Endothelial cell of umbilical vein (primary cell): ENCODE data around the gene CEP104.

ENCODE experiments used
- EZH2 ChIP-seq: IDR thresholded peaks from 2 replicates; pipeline ENCODE4 v1.6.1; 2012; ENCODE audit warnings: borderline replicate concordance, low read depth, mild to moderate bottlenecking, moderate library complexity, low read length, inconsistent platforms; ENCODE audit not compliant: severe bottlenecking
- FOS ChIP-seq: IDR thresholded peaks from 2 replicates; pipeline ENCODE4 v1.6.1; 2011; ENCODE audit warnings: mild to moderate bottlenecking, low read length, moderate library complexity, borderline replicate concordance; ENCODE audit not compliant: insufficient read depth
- GATA2 ChIP-seq: IDR thresholded peaks from 2 replicates; pipeline ENCODE4 v1.7.0; 2011; ENCODE audit warnings: low read depth, mild to moderate bottlenecking, moderate library complexity, mixed read lengths, low read length; ENCODE audit not compliant: insufficient read length, insufficient read depth
- JUN ChIP-seq: IDR thresholded peaks from 2 replicates; pipeline ENCODE4 v1.6.1; 2011; ENCODE audit warnings: borderline replicate concordance, low read depth; ENCODE audit not compliant: insufficient read length, insufficient read depth
- MYC ChIP-seq: IDR thresholded peaks from one replicate; pipeline ENCODE4 v1.6.1; 2011; ENCODE audit warnings: mild to moderate bottlenecking, low read depth, low read length
- POLR2A ChIP-seq: IDR thresholded peaks from 2 replicates; pipeline ENCODE4 v1.6.1; 2012; ENCODE audit warnings: low read depth, mild to moderate bottlenecking, control low read depth, low read length
- POLR2AphosphoS5 ChIP-seq: IDR thresholded peaks from 2 replicates; pipeline ENCODE4 v1.6.1; 2012; ENCODE audit warnings: low read depth, mild to moderate bottlenecking, control low read depth, low read length, moderate library complexity; ENCODE audit not compliant: insufficient read depth
- TF ChIP-seq, protein P1 (sequence below), 2 donors: IDR thresholded peaks; 1 replicate in 1 of 2; 2 replicates in 1 of 2; pipeline ENCODE4 v1.5.1; 2011; ENCODE audit warnings: low read length in 2 of 2, mild to moderate bottlenecking in 2 of 2, moderate library complexity in 2 of 2, control low read depth in 1 of 2, inconsistent platforms in 1 of 2, low read depth in 1 of 2; ENCODE audit not compliant: insufficient read depth in 1 of 2; ENCODE audit errors: extremely low read depth in 1 of 2

DNA sequence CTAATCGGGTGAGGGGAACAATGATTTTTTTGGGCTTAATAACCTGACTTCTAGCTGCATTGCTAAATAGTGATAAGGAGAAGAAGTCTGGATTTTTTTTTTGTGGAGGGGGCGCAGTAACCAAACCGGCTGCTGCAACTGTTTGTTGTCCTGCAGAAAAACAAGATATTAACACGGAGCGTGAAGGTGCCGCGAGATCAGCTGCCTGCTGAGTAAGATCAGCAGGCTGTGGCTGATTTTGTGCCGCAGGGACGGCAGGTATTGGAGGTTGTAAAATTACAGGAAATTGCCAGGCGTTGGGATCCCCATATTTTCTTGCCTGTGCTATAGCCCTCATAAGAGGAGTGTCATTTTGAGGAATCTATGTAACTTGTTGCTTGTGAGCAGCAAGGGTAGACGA is 52.0 kb downstream of the CEP104 start:
- TF ChIP-seq, protein P1, sequence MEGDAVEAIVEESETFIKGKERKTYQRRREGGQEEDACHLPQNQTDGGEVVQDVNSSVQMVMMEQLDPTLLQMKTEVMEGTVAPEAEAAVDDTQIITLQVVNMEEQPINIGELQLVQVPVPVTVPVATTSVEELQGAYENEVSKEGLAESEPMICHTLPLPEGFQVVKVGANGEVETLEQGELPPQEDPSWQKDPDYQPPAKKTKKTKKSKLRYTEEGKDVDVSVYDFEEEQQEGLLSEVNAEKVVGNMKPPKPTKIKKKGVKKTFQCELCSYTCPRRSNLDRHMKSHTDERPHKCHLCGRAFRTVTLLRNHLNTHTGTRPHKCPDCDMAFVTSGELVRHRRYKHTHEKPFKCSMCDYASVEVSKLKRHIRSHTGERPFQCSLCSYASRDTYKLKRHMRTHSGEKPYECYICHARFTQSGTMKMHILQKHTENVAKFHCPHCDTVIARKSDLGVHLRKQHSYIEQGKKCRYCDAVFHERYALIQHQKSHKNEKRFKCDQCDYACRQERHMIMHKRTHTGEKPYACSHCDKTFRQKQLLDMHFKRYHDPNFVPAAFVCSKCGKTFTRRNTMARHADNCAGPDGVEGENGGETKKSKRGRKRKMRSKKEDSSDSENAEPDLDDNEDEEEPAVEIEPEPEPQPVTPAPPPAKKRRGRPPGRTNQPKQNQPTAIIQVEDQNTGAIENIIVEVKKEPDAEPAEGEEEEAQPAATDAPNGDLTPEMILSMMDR (IDR thresholded peaks at IDR 0.05; ENCODE audit: extremely low read depth in 1 of 2, insufficient read depth in 1 of 2, low read depth in 1 of 2, low read length in 2 of 2), result no peak
- TF ChIP-seq POLR2AphosphoS5 (no peak), MYC (no peak), POLR2A (no peak), EZH2 (no peak), JUN (no peak), FOS (no peak), GATA2 (no peak)
